K562 (cell line): Measurements from ENCODE around the gene CPNE2.

Experiments
- CTCF ChIP-seq, 3 experiments: IDR thresholded peaks in 2 of 3; conservative IDR thresholded peaks in 1 of 3; 2 replicates each; pipeline ENCODE4 v1.5.1; 2011 to 2012; ENCODE audit warnings: low read length in 3 of 3, mild to moderate bottlenecking in 3 of 3, control low read depth in 2 of 3, improper control_type of control experiment in 1 of 3, inconsistent platforms in 1 of 3, low read depth in 1 of 3, mixed read lengths in 1 of 3, moderate library complexity in 1 of 3; ENCODE audit not compliant: insufficient read depth in 2 of 3
- EP300 ChIP-seq: IDR thresholded peaks from 2 replicates; pipeline ENCODE4 v1.6.1; 2012; ENCODE audit warnings: low read length, improper control_type of control experiment
- POLR2AphosphoS2 ChIP-seq: IDR thresholded peaks from 2 replicates; pipeline ENCODE4 v1.6.1; 2012; ENCODE audit warnings: low read length, improper control_type of control experiment
- REST ChIP-seq, 2 experiments: fragments of 450-650 bp; formaldehyde crosslinking in 1 of 2; IDR thresholded peaks; 2 replicates each; pipeline versions ENCODE4 v1.4.0 to v1.6.1; 2014 to 2020; ENCODE audit warnings: mild to moderate bottlenecking in 2 of 2, borderline replicate concordance in 1 of 2, low read depth in 1 of 2
- ZBTB11 ChIP-seq, 3 experiments: fragments of 200-800 bp in 1 of 3; fragments of 250-450 bp in 1 of 3; fragments of 450-650 bp in 1 of 3; sonication (Bioruptor Pico) in 1 of 3; sonication (Bioruptor generic) in 1 of 3; formaldehyde crosslinking in 1 of 3; IDR thresholded peaks; 2 replicates each; pipeline versions ENCODE4 v1.6.1 to v1.8.0; 2016 to 2022; ENCODE audit warnings: mild to moderate bottlenecking in 2 of 3, missing genetic modification characterization in 2 of 3, missing compliant biosample characterization in 1 of 3, moderate library complexity in 1 of 3
- ZBTB7A ChIP-seq: IDR thresholded peaks from 2 replicates; pipeline ENCODE4 v1.6.1; 2011; ENCODE audit warnings: low read depth, mild to moderate bottlenecking, low read length, moderate library complexity, borderline replicate concordance; ENCODE audit not compliant: control insufficient read depth

GRCh38 chr16:57082664-57083063, 9.7 kb upstream of the CPNE2 start:
- no peak for TF ChIP-seq ZBTB7A
- no peak for TF ChIP-seq POLR2AphosphoS2
- TF ChIP-seq CTCF (IDR thresholded peaks at IDR 0.05 in 2 of 3, conservative IDR thresholded peaks at IDR 0.05 in 1 of 3; ENCODE audit: insufficient read depth in 2 of 3, low read depth in 1 of 3, low read length in 3 of 3), result no peak
- no peak for TF ChIP-seq REST (IDR thresholded peaks at IDR 0.05; ENCODE audit: borderline replicate concordance)
- TF ChIP-seq REST (CRISPR knock-in tag; IDR thresholded peaks at IDR 0.05; ENCODE audit: low read depth), result no peak
- TF ChIP-seq EP300, result no peak
- TF ChIP-seq ZBTB11 (CRISPR knock-in tag; IDR thresholded peaks at IDR 0.05), result no peak
